SK-N-SH (cell line): ENCODE measurements around the gene MCTP2. TPM values are rescaled to one million over a fixed set of nuclear protein-coding genes. Genes with fewer than 3 reads are reported as not detected.

Experiments
- CTCF ChIA-PET: fragments of 300-600, 350-600 bp; formaldehyde crosslinking; extraction: SDS; loops from one replicate; lab custom pipeline; 2021; lab: Yijun Ruan, JAX
- POLR2A ChIA-PET: fragments of 350-600 bp; sonication (Branson Sonifier 250); formaldehyde crosslinking; extraction: SDS; loops from one replicate; lab custom pipeline; 2020; ENCODE audit warnings: antibody characterized with exemption, inconsistent platforms; lab: Yijun Ruan, JAX
- DNase-seq: peaks from one replicate; pipeline ENCODE4 v3.0.0; 2012
- H2AFZ ChIP-seq: fragments of 200-600 bp; sonication (generic); 2 replicates; pipeline ENCODE4 v1.8.1; 2016; ENCODE audit warnings: antibody characterized with exemption, mild to moderate bottlenecking, low read depth
- H3F3A ChIP-seq: fragments of 200-600 bp; sonication (generic); replicated peaks from 2 replicates; pipeline ENCODE3; 2016; ENCODE audit warnings: antibody characterized with exemption, mild to moderate bottlenecking; ENCODE audit not compliant: insufficient read depth
- H3K27ac ChIP-seq, 2 experiments: fragments of 200-500 bp in 1 of 2; fragments of 200-600 bp in 1 of 2; sonication (Bioruptor generic) in 1 of 2; sonication (generic), shearing (Covaris generic) in 1 of 2; 2 replicates each; pipeline versions ENCODE4 v1.5.1 to v1.6.1; 2014 to 2016; ENCODE audit warnings: low read depth in 2 of 2, inconsistent platforms in 1 of 2, low read length in 1 of 2, mild to moderate bottlenecking in 1 of 2, mixed read lengths in 1 of 2
- H3K27me3 ChIP-seq: fragments of 200-600 bp; sonication (generic), shearing (Covaris generic); 2 replicates; pipeline ENCODE4 v1.6.1; 2016; ENCODE audit warnings: mixed run types; ENCODE audit not compliant: insufficient read depth
- H3K36me3 ChIP-seq, 2 experiments: fragments of 200-500 bp in 1 of 2; fragments of 200-600 bp in 1 of 2; sonication (Bioruptor generic) in 1 of 2; sonication (generic) in 1 of 2; replicated peaks in 1 of 2; 2 replicates each; pipeline versions ENCODE3 to v1.5.1; 2014 to 2016; ENCODE audit warnings: low read length in 1 of 2, mild to moderate bottlenecking in 1 of 2; ENCODE audit not compliant: insufficient read depth in 2 of 2, control insufficient read depth in 1 of 2
- H3K4me1 ChIP-seq, 2 experiments: fragments of 200-500 bp in 1 of 2; fragments of 200-600 bp in 1 of 2; sonication (Bioruptor generic) in 1 of 2; sonication (generic), shearing (Covaris generic) in 1 of 2; 2 replicates each; pipeline versions ENCODE4 v1.5.1 to v1.6.1; 2014 to 2016; ENCODE audit warnings: low read depth in 1 of 2, low read length in 1 of 2, mixed run types in 1 of 2; ENCODE audit not compliant: insufficient read depth in 2 of 2, control insufficient read depth in 1 of 2
- H3K4me2 ChIP-seq: fragments of 200-600 bp; sonication (generic), shearing (Covaris generic); 2 replicates; pipeline ENCODE4 v1.6.1; 2017; ENCODE audit warnings: mixed run types
- H3K4me3 ChIP-seq, 2 experiments: fragments of 200-500 bp in 1 of 2; fragments of 200-600 bp in 1 of 2; sonication (Bioruptor generic) in 1 of 2; sonication (generic), shearing (Covaris generic) in 1 of 2; 2 replicates each; pipeline versions ENCODE4 v1.5.1 to v1.8.1; 2014 to 2016; ENCODE audit warnings: low read depth in 2 of 2, inconsistent platforms in 1 of 2, low read length in 1 of 2, mild to moderate bottlenecking in 1 of 2, mixed read lengths in 1 of 2, moderate library complexity in 1 of 2
- H3K79me2 ChIP-seq: fragments of 200-600 bp; sonication (generic); 2 replicates; pipeline ENCODE4 v1.8.1; 2017; ENCODE audit warnings: mild to moderate bottlenecking; ENCODE audit not compliant: insufficient read depth
- H3K9ac ChIP-seq: fragments of 200-600 bp; sonication (generic); 2 replicates; pipeline ENCODE4 v1.6.1; 2017; ENCODE audit warnings: mixed run types
- H3K9me2 ChIP-seq: fragments of 200-600 bp; sonication (generic); 2 replicates; pipeline ENCODE4 v1.6.1; 2017; ENCODE audit warnings: mixed run types
- H3K9me3 ChIP-seq: fragments of 200-600 bp; sonication (generic); 2 replicates; pipeline ENCODE4 v1.6.1; 2017; ENCODE audit warnings: mixed run types, mild to moderate bottlenecking, moderate library complexity
- H4K20me1 ChIP-seq: fragments of 200-600 bp; sonication (generic); 2 replicates; pipeline ENCODE4 v1.6.1; 2017; ENCODE audit warnings: mild to moderate bottlenecking, mixed run types; ENCODE audit not compliant: insufficient read depth
- CHD2 ChIP-seq: fragments of 150-350 bp; IDR thresholded peaks from 2 replicates; pipeline ENCODE4 v1.6.1; 2018; ENCODE audit warnings: low read length; ENCODE audit not compliant: partially characterized antibody
- CTCF ChIP-seq: fragments of 200-600 bp; sonication (generic); IDR thresholded peaks from 2 replicates; pipeline ENCODE4 v1.6.1; 2017; ENCODE audit warnings: antibody characterized with exemption, mild to moderate bottlenecking, moderate library complexity
- ELF1 ChIP-seq: IDR thresholded peaks from 2 replicates; pipeline ENCODE4 v1.4.0; 2012
- EP300 ChIP-seq, 2 experiments: IDR thresholded peaks; 2 replicates each; pipeline versions ENCODE4 v1.4.0 to v1.6.1; 2012; ENCODE audit warnings: borderline replicate concordance in 1 of 2, low read depth in 1 of 2, low read length in 1 of 2
- EZH2phosphoT487 ChIP-seq: fragments of 200-600 bp; sonication (generic); IDR thresholded peaks from 2 replicates; pipeline ENCODE4 v1.6.1; 2017; ENCODE audit warnings: low read depth, mixed run types, mild to moderate bottlenecking, antibody characterized with exemption, moderate library complexity, borderline replicate concordance
- FOSL2 ChIP-seq: IDR thresholded peaks from 2 replicates; pipeline ENCODE4 v1.4.0; 2012; ENCODE audit warnings: low read depth, mild to moderate bottlenecking, moderate library complexity, borderline replicate concordance
- GATA2 ChIP-seq: sonication (generic); formaldehyde crosslinking; IDR thresholded peaks from 2 replicates; pipeline ENCODE4 v1.5.0; 2020; ENCODE audit warnings: mild to moderate bottlenecking, missing genetic modification reagents
- MAX ChIP-seq: IDR thresholded peaks from 2 replicates; pipeline ENCODE4 v1.4.0; 2012; ENCODE audit warnings: low read depth
- MEF2A ChIP-seq: IDR thresholded peaks from 2 replicates; pipeline ENCODE4 v1.4.0; 2012; ENCODE audit warnings: low read depth, borderline replicate concordance
- NFIC ChIP-seq: IDR thresholded peaks from 2 replicates; pipeline ENCODE4 v1.4.0; 2012; ENCODE audit warnings: borderline replicate concordance
- NRF1 ChIP-seq: IDR thresholded peaks from 2 replicates; pipeline ENCODE4 v1.6.1; 2012; ENCODE audit warnings: low read depth, mild to moderate bottlenecking, low read length
- RAD21 ChIP-seq: IDR thresholded peaks from 2 replicates; pipeline ENCODE4 v1.6.1; 2012; ENCODE audit warnings: mild to moderate bottlenecking, low read length
- RCOR1 ChIP-seq: fragments of 150-350 bp; IDR thresholded peaks from 2 replicates; pipeline ENCODE4 v1.6.1; 2017; ENCODE audit warnings: antibody characterized with exemption, low read length
- REST ChIP-seq: IDR thresholded peaks from 2 replicates; pipeline ENCODE4 v1.6.1; 2012; ENCODE audit warnings: mild to moderate bottlenecking, low read depth, low read length, moderate library complexity
- RFX5 ChIP-seq: IDR thresholded peaks from 2 replicates; pipeline ENCODE4 v1.6.1; 2012; ENCODE audit warnings: mild to moderate bottlenecking, improper control_type of control experiment, low read length
- RXRA ChIP-seq: IDR thresholded peaks from 2 replicates; pipeline ENCODE4 v1.4.0; 2012; ENCODE audit warnings: low read depth, mild to moderate bottlenecking, borderline replicate concordance
- SIN3A ChIP-seq: IDR thresholded peaks from 2 replicates; pipeline ENCODE4 v1.6.1; 2012; ENCODE audit warnings: low read depth, mild to moderate bottlenecking, low read length, moderate library complexity, borderline replicate concordance
- SMC3 ChIP-seq: IDR thresholded peaks from 2 replicates; pipeline ENCODE4 v1.6.1; 2012; ENCODE audit warnings: low read depth, low read length, improper control_type of control experiment
- TAF1 ChIP-seq: IDR thresholded peaks from 2 replicates; pipeline ENCODE4 v1.6.1; 2012; ENCODE audit warnings: low read depth, mild to moderate bottlenecking, low read length, moderate library complexity, borderline replicate concordance
- TCF12 ChIP-seq: IDR thresholded peaks from 2 replicates; pipeline ENCODE4 v1.4.0; 2012
- YY1 ChIP-seq: IDR thresholded peaks from 2 replicates; pipeline ENCODE4 v1.4.0; 2012; ENCODE audit warnings: low read depth, mild to moderate bottlenecking
- WGBS: methylation state at CpG from one replicate; pipeline ENCODE4 v1.1.6; 2017; ENCODE audit warnings: low lambda C conversion rate; 5-methylcytosine and 5-hydroxymethylcytosine counted together
- polyA plus RNA-seq, 3 experiments: library from polyadenylated mRNA; depleted of rRNA; stranded (reverse); fragments of >200 nt; gene quantifications; 2 replicates each; pipeline ENCODE4 v1.2.3, GENCODE V29; 2012

The MCTP2 gene
- polyA plus RNA-seq, 1 of the 3 experiments (the other 2 are of a cell fraction): 0.26 TPM

GRCh38 chr15:94203306-94203705 lies 28.1 kb upstream of the MCTP2 start:
- 10% methylated on average over 3 of the region's 3 CpGs for WGBS
- no peaks in the 10 kb centered on the region for H3K36me3 ChIP-seq
- H3K9ac ChIP-seq: no peak overlapping the region
- no peaks in the 10 kb centered on the region for H4K20me1 ChIP-seq
- no peaks in the 10 kb centered on the region for H3K79me2 ChIP-seq
- no peaks in the 10 kb centered on the region for H3K4me1 ChIP-seq
- DNase-seq: no peak
- TF ChIP-seq CHD2 (no peak), EZH2phosphoT487 (no peak), NFIC (no peak), EP300 (IDR thresholded peaks at IDR 0.05; ENCODE audit: borderline replicate concordance in 1 of 2, low read depth in 1 of 2, low read length in 1 of 2) (no peak), RXRA (no peak), YY1 (no peak), MEF2A (no peak), GATA2 (no peak), ELF1 (no peak), FOSL2 (no peak), RFX5 (no peak), NRF1 (no peak), RCOR1 (no peak), SIN3A (no peak), TAF1 (no peak), MAX (no peak), CTCF (no peak)
- TF ChIP-seq, all 33 proteins: peak for 0
- Histone ChIP-seq H3K27me3 (no peaks in the 10 kb centered on the region), H3K9me3 (no peaks in the 10 kb centered on the region), H3K9me2 (no peaks in the 10 kb centered on the region), H3K27ac (no peak overlapping the region), H3F3A (no peaks in the 10 kb centered on the region), H2AFZ (no peak overlapping the region), H3K4me2 (no peak overlapping the region), H3K4me3 (no peak overlapping the region)
- POLR2A ChIA-PET: no interaction called here
- CTCF ChIA-PET: no interaction called here

- no peaks in the 10 kb centered on the region for H3K79me2 ChIP-seq
- H3F3A ChIP-seq: no peaks in the 10 kb centered on the region
- TF ChIP-seq MAX: no peak
- no peak for TF ChIP-seq NFIC
- TF ChIP-seq SMC3: no peak
- TF ChIP-seq REST: no peak
- TF ChIP-seq RAD21: no peak
- TF ChIP-seq TCF12: no peak
- no peak for TF ChIP-seq CHD2
- TF ChIP-seq ELF1: no peak
- H3K9me3 ChIP-seq: no peaks in the 10 kb centered on the region
- no peaks in the 10 kb centered on the region for H4K20me1 ChIP-seq
- H2AFZ ChIP-seq: no peak overlapping the region
- no peak overlapping the region for H3K9ac ChIP-seq
- no peaks in the 10 kb centered on the region for H3K27me3 ChIP-seq
- WGBS: 60% methylated on average over 7 of the region's 7 CpGs
- no peak overlapping the region for H3K4me3 ChIP-seq
- no peak for DNase-seq
- H3K27ac ChIP-seq: no peak overlapping the region
- ChIA-PET CTCF (no interaction called here), POLR2A (no interaction called here)
- no peak overlapping the region for H3K4me2 ChIP-seq
- no peaks in the 10 kb centered on the region for H3K4me1 ChIP-seq
- no peaks in the 10 kb centered on the region for H3K9me2 ChIP-seq
- H3K36me3 ChIP-seq: no peaks in the 10 kb centered on the region
Observed at GRCh38 chr15:94205366-94205765, 26.0 kb upstream of the MCTP2 start.
